GM21825 (cell line): ENCODE results near the gene PPP1R8.
"Not testable (repeated sequence)": the region's sequence is repeated elsewhere in the genome, so short reads cannot be mapped to it uniquely, and the experiment has no call there.

ENCODE experiments used
- ATAC-seq: cut with Tn5 transposase; IDR thresholded peaks from one replicate; pipeline ENCODE4 v1.9.1; 2021; ENCODE audit warnings: mild to moderate bottlenecking, moderate library complexity; ENCODE audit not compliant: unreplicated experiment

PPP1R8 gene

GRCh38 chr1:27830621-27831440 lies at the start of gene PPP1R8:
Gene PPP1R8, plus strand, starts transcription at chr1:27830782. Its CDS starts 54 bp downstream, at chr1:27830836.
- peak; percentile 95 for ATAC-seq

GRCh38 chr1:27782950-27783349 lies 47.6 kb upstream of the PPP1R8 start:
- no peak for ATAC-seq

DNA sequence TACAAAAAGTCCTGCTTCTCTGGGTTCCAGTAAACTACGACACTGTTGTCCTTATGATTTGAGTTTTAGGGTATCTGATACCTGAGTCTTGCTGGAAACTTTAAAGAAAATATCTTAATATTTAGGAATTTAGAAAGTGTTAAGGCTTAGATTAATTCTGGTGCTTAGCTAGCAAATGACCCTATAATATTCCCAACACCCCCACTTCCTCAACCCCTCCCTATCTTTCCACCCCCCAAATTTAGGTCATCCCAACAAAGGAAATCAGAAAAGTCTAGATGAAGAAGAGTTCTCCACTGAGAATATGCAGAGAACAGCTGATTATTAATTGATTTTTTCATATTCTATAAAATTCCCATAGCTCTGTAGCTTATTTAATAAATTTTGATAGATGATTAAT lies 45.9 kb upstream of the PPP1R8 start:
- no peak for ATAC-seq

- no peak for ATAC-seq
Measured at GRCh38 chr1:27785781-27786455, 44.7 kb upstream of the PPP1R8 start.

- ATAC-seq: no peak
Measured at GRCh38 chr1:27787895-27788294, 42.7 kb upstream of the PPP1R8 start.

GRCh38 chr1:27789540-27790041 lies 41.0 kb upstream of the PPP1R8 start:
- no peak for ATAC-seq

DNA sequence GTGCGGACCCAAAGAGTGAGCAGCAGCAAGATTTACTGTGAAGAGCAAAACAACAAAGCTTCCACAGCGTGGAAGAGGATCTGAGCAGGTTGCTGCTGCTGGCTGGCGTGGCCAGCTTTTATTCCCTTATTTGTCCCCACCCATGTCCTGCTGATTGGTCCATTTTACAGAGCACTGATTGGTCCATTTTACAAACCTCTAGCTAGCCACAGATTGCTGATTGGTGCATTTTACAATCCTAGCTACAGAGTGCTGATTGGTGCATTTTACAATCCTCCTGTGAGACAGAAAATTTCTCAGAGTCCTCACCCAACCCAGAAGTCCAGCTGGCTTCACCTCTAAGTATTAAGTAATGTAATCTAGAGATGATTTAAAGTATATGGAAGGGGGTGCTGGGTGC lies 40.3 kb upstream of the PPP1R8 start:
- not testable (repeated sequence) for ATAC-seq

DNA sequence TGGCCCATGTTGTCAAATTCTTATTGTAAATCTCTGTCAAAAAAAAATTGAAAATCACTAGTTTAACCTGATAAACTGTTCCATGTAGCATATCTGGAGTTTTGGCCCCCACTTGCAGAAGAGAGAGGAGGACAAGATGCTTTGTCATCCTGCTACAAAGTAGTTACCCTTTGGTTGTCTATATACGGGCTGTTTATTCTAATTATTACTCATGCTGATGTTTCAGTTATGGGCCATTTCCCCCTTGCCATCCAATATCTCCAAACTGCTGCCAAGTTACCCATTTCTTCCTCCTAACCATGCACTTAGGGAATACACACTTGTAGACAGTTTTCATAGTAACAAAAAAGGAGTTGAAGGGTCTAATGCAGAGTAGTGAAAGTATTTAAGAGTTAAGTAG lies 35.0 kb upstream of the PPP1R8 start:
- no peak for ATAC-seq

GRCh38 chr1:27804791-27805190 lies 25.8 kb upstream of the PPP1R8 start:
- no peak for ATAC-seq

GRCh38 chr1:27806758-27807157 lies 23.8 kb upstream of the PPP1R8 start:
- no peak for ATAC-seq

- no peak for ATAC-seq
Measured at GRCh38 chr1:27807385-27807784, 23.2 kb upstream of the PPP1R8 start.

GRCh38 chr1:27808131-27808530 lies 22.5 kb upstream of the PPP1R8 start:
- ATAC-seq: not testable (repeated sequence)

- ATAC-seq: no peak
Measured at GRCh38 chr1:27809883-27810282, 20.7 kb upstream of the PPP1R8 start.

GRCh38 chr1:27811741-27812500 lies 18.7 kb upstream of the PPP1R8 start:
- ATAC-seq: no peak

DNA sequence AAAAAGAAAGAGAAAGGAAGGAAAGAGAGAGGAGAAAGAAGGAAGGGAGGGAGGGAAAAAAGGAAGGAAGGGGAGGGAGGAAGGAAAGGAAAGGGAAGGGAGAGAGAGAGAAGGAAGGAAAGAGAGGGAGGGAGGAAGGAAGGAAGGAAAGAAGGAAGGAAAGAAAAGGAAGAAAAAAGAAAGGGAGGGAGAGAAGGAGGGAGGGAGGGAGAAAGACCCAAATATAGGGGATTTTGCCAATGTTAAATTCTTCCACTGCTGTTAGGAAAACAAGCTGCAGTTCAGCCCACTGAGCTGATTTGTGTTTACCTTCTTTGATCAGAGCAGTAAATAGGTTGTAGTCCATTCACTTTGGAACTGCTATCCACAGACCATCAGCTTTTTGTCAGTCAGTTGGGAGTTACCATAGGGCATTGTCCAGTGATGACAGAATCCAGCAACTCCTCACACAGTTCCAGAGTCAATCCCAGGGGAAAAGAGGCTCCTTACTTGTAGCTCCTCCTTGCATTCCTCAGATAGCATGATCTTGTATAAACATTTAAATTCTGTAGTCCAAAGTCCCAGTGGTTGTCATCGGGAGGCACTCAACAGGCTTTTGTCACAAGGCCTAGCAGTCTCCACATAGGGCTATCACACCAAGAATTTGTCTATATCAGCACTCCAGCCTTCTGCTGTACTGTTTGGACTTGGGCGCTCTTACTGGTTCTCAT lies 13.5 kb upstream of the PPP1R8 start:
- ATAC-seq: no peak

DNA sequence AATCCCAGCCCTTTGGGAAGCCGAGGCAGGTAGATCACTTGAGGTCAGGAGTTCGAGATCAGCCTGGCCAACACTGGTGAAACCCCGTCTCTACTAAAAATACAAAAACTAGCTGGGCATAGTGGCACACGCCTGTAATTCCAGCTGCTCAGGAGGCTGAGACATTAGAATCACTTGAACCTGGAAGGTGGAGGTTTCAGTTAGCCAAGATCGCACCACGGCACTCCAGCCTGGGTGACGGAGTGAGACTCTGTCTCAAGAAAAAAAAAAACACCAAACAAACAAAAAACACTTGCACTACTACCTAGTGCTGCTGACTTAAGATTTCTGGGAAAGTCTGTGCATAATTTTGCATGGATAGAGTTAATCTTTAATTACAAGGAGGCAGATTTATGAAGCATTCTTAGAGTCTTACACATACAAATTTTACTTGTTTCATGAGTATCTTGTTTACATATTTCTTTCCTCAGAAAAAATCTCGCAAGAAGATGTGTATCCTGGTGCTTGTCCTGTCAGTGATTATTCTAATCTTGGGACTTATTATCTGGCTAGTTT lies 8.7 kb upstream of the PPP1R8 start:
- no peak for ATAC-seq

DNA sequence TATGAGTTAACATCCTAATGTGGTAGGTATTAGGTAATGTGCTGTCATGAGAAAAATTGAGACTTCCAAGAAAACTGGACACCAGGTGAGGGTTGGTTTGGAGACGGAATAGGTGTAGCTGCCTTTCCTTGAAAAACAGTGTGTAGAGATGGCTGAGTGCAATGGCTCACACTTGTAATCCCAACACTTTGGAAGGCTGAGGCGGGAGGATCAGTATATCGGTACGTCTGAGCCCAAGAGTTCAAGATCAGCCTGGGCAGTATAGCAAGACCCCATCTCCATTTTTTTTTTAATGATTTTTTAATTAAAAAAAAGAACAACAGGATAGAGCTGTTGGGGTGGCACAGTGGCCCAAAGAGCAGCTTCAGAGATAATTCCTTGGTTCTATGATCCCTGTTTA lies 6.8 kb upstream of the PPP1R8 start:
- no peak for ATAC-seq

- ATAC-seq: no peak
Measured at GRCh38 chr1:27824411-27824810, 6.2 kb upstream of the PPP1R8 start.

GRCh38 chr1:27829339-27829960 lies 1.1 kb upstream of the PPP1R8 start:
- not testable (repeated sequence) for ATAC-seq
